ENCODE measurements around the gene C16orf89. TPM values are rescaled to one million over a fixed set of nuclear protein-coding genes. Genes with fewer than 3 reads are reported as not detected.

The C16orf89 gene
- total RNA-seq, 1 experiment from 2014 or later = not detected

- DNase-seq = no peak
- Histone ChIP-seq H3K36me3 (ENCODE audit: control insufficient read depth, insufficient read depth, low read length) (no peaks in the 10 kb centered on the region), H3K4me3 (ENCODE audit: low read depth, low read length) (no peak overlapping the region), H3K9me3 (no peaks in the 10 kb centered on the region), H3K4me1 (no peaks in the 10 kb centered on the region; the same call in 1 of the 2 replicates), H3K27me3 (replicated peaks; ENCODE audit: control insufficient read depth, insufficient read depth, low read length) (no peaks in the 10 kb centered on the region)
- H3K9me3 Mint-ChIP-seq (ENCODE audit: unreplicated experiment) = no peaks in the 10 kb centered on the region
- no peaks in the 10 kb centered on the region for H3K27me3 Mint-ChIP-seq (ENCODE audit: insufficient read depth, unreplicated experiment)
- peaks cover 15% of the 10 kb centered on the region for H3K36me3 Mint-ChIP-seq (ENCODE audit: insufficient read depth, unreplicated experiment)
- intact Hi-C loops (cut with micrococcal nuclease; ENCODE audit: unreplicated experiment) = no loop called here
- POLR2A ChIA-PET = no interaction called here
- no peak overlapping the region for H3K27ac Mint-ChIP-seq (ENCODE audit: unreplicated experiment)
- BruUV-seq (replicated peaks) = no TSS peak
- no peak overlapping the region for H3K4me3 Mint-ChIP-seq (ENCODE audit: unreplicated experiment)
- peaks cover 8% of the 10 kb centered on the region for H3K4me1 Mint-ChIP-seq (ENCODE audit: low read depth, unreplicated experiment)
- no peak for TF ChIP-seq CTCF (IDR thresholded peaks at IDR 0.05; ENCODE audit: insufficient read depth in 1 of 2, low read depth in 1 of 2, low read length in 1 of 2, severe bottlenecking in 1 of 2, unreplicated experiment in 1 of 2)
- CTCF ChIA-PET = no interaction called here
These were observed 36.7 kb downstream of the C16orf89 start for GRCh38 chr16:5028950-5029475.

- no peaks in the 10 kb centered on the region for H3K4me1 ChIP-seq
- H3K36me3 ChIP-seq (ENCODE audit: control insufficient read depth, insufficient read depth, low read length) = no peaks in the 10 kb centered on the region
- no peak for TF ChIP-seq CTCF (IDR thresholded peaks at IDR 0.05; ENCODE audit: insufficient read depth in 1 of 2, low read depth in 1 of 2, low read length in 1 of 2, severe bottlenecking in 1 of 2, unreplicated experiment in 1 of 2)
- H3K27me3 Mint-ChIP-seq (ENCODE audit: insufficient read depth, unreplicated experiment) = no peaks in the 10 kb centered on the region
- no peak overlapping the region for H3K4me3 Mint-ChIP-seq (ENCODE audit: unreplicated experiment)
- ChIA-PET CTCF (no interaction called here), POLR2A (no interaction called here)
- intact Hi-C loops (cut with micrococcal nuclease; ENCODE audit: unreplicated experiment) = no loop called here
- H3K4me1 Mint-ChIP-seq (ENCODE audit: low read depth, unreplicated experiment) = peaks cover 3% of the 10 kb centered on the region
- H3K9me3 ChIP-seq = no peaks in the 10 kb centered on the region
- no peaks in the 10 kb centered on the region for H3K9me3 Mint-ChIP-seq (ENCODE audit: unreplicated experiment)
- H3K27ac Mint-ChIP-seq (ENCODE audit: unreplicated experiment) = no peak overlapping the region
- BruUV-seq (replicated peaks) = no TSS peak
- no peak for DNase-seq
- H3K36me3 Mint-ChIP-seq (ENCODE audit: insufficient read depth, unreplicated experiment) = peaks cover 3% of the 10 kb centered on the region
- H3K27me3 ChIP-seq (replicated peaks; ENCODE audit: control insufficient read depth, insufficient read depth, low read length) = no peaks in the 10 kb centered on the region
- no peak overlapping the region for H3K4me3 ChIP-seq (ENCODE audit: low read depth, low read length)
These were observed 38.1 kb downstream of the C16orf89 start for GRCh38 chr16:5027575-5028235.

- H3K36me3 ChIP-seq (ENCODE audit: control insufficient read depth, insufficient read depth, low read length) = no peaks in the 10 kb centered on the region
- H3K4me3 Mint-ChIP-seq (ENCODE audit: unreplicated experiment) = no peak overlapping the region
- H3K27me3 ChIP-seq (replicated peaks; ENCODE audit: control insufficient read depth, insufficient read depth, low read length) = no peaks in the 10 kb centered on the region
- no peaks in the 10 kb centered on the region for H3K9me3 ChIP-seq
- H3K4me1 ChIP-seq = no peaks in the 10 kb centered on the region
- TF ChIP-seq CTCF (IDR thresholded peaks at IDR 0.05; ENCODE audit: insufficient read depth in 1 of 2, low read depth in 1 of 2, low read length in 1 of 2, severe bottlenecking in 1 of 2, unreplicated experiment in 1 of 2) = no peak
- H3K27me3 Mint-ChIP-seq (ENCODE audit: insufficient read depth, unreplicated experiment) = no peaks in the 10 kb centered on the region
- H3K36me3 Mint-ChIP-seq (ENCODE audit: insufficient read depth, unreplicated experiment) = no peaks in the 10 kb centered on the region
- ChIA-PET POLR2A (no interaction called here), CTCF (no interaction called here)
- no peak overlapping the region for H3K4me3 ChIP-seq (ENCODE audit: low read depth, low read length)
- H3K9me3 Mint-ChIP-seq (ENCODE audit: unreplicated experiment) = no peaks in the 10 kb centered on the region
- DNase-seq = no peak
- no TSS peak for BruUV-seq (replicated peaks)
- intact Hi-C loops (cut with micrococcal nuclease; ENCODE audit: unreplicated experiment) = no loop called here
- no peak overlapping the region for H3K27ac Mint-ChIP-seq (ENCODE audit: unreplicated experiment)
- no peaks in the 10 kb centered on the region for H3K4me1 Mint-ChIP-seq (ENCODE audit: low read depth, unreplicated experiment)
These were observed 38.7 kb downstream of the C16orf89 start for GRCh38 chr16:5027086-5027485.
